Body of pancreas (tissue), 4 donors: Measurements from ENCODE around the gene USHBP1. TPM values are rescaled to one million over a fixed set of nuclear protein-coding genes. Genes with fewer than 3 reads are reported as not detected.

Experiments used
- ATAC-seq: fragments of 150-250 bp; one replicate; pipeline ENCODE4 v1.9.1; 2016
- DNase-seq, 4 donors: peaks; one replicate each; pipeline ENCODE4 v3.0.0-alpha.2; 2019
- H3K27ac ChIP-seq, 4 donors: fragments of 200-600 bp; sonication (generic); 1 replicate in 3 of 4; 2 replicates in 1 of 4; pipeline versions ENCODE4 v1.5.1 to v1.6.1; 2016 to 2019; ENCODE audit warnings: mild to moderate bottlenecking in 1 of 4, mixed read lengths in 1 of 4, moderate library complexity in 1 of 4
- H3K27me3 ChIP-seq, 2 donors: fragments of 200-600 bp; sonication (generic); one replicate each; pipeline ENCODE4 v1.6.0; 2016; ENCODE audit warnings: mild to moderate bottlenecking in 1 of 2
- H3K36me3 ChIP-seq, 2 donors: fragments of 200-600 bp; sonication (generic); replicated peaks in 1 of 2; 2 replicates each; pipeline ENCODE4 v1.5.1; 2016; ENCODE audit warnings: low read depth in 2 of 2; ENCODE audit not compliant: insufficient read depth in 1 of 2
- H3K4me1 ChIP-seq: fragments of 200-600 bp; sonication (generic); one replicate; pipeline ENCODE4 v1.6.0; 2016
- H3K4me3 ChIP-seq, 2 donors: fragments of 200-600 bp; sonication (generic); 1 replicate in 1 of 2; 2 replicates in 1 of 2; pipeline ENCODE4 v1.5.1; 2016 to 2019
- H3K9me3 ChIP-seq, 3 donors: fragments of 200-600 bp; sonication (generic); 1 replicate in 2 of 3; 2 replicates in 1 of 3; pipeline ENCODE4 v1.5.1; 2016
- CTCF ChIP-seq, 7 experiments: fragments of 450-650 bp in 4 of 7; fragments of 200-600 bp in 3 of 7; sonication (generic) in 3 of 7; IDR thresholded peaks; one replicate each; pipeline ENCODE4 v1.5.1; 2016 to 2019; ENCODE audit warnings: antibody characterized with exemption in 7 of 7
- POLR2A ChIP-seq, 3 donors: fragments of 450-650 bp; IDR thresholded peaks; one replicate each; pipeline ENCODE4 v1.6.1; 2016; ENCODE audit warnings: antibody characterized with exemption in 3 of 3, mild to moderate bottlenecking in 2 of 3
- WGBS, 2 donors: methylation state at CpG; one replicate each; pipeline ENCODE4 v1.1.5; 2017; 5-methylcytosine and 5-hydroxymethylcytosine counted together
- intact Hi-C: fragments of 100-400 bp; cut with DNase I; formaldehyde crosslinking; loops from one replicate; pipeline ENCODE4 v1.15.1; 2023
- total RNA-seq, 2 donors: library from RNA; depleted of rRNA; stranded (reverse); fragments of >200 nt; gene quantifications; one replicate each; pipeline ENCODE4 v1.1.0, GENCODE V29; 2016

The USHBP1 gene
- total RNA-seq, 2 donors from 2014 or later, result 9.2 to 10.4 TPM

GRCh38 chr19:17236811-17237543 is 27.6 kb downstream of the USHBP1 start:
- Histone ChIP-seq H3K4me1 (peaks cover 62% of the 10 kb centered on the region), H3K27ac (peak overlapping the region in 3 of 4 donors; percentile 51 to 68 (median 56)), H3K36me3 (peaks cover 3 to 5% of the 10 kb centered on the region in 2 donors), H3K9me3 (no peaks in the 10 kb centered on the region), H3K4me3 (no peak overlapping the region), H3K27me3 (no peaks in the 10 kb centered on the region)
- intact Hi-C loops, result no loop called here
- WGBS, 2 donors, result 73 to 82% methylated on average over 18 of the region's 18 CpGs
- no peak for ATAC-seq
- TF ChIP-seq POLR2A (IDR thresholded peaks at IDR 0.05) (no peak), CTCF (IDR thresholded peaks at IDR 0.05) (no peak)
- no peak for DNase-seq

- Histone ChIP-seq H3K4me3 (no peak overlapping the region), H3K27me3 (no peaks in the 10 kb centered on the region), H3K36me3 (peaks cover 3 to 5% of the 10 kb centered on the region in 2 donors), H3K9me3 (no peaks in the 10 kb centered on the region), H3K27ac (peak overlapping the region; percentile 34 to 82 (median 67)), H3K4me1 (peaks cover 54% of the 10 kb centered on the region)
- intact Hi-C loops, result no loop called here
- 19 to 32% methylated on average over 8 to 9 of the region's 27 CpGs for WGBS, 2 donors
- ATAC-seq (no peak), DNase-seq (peak in 1 of 4 donors; percentile 48)
- TF ChIP-seq POLR2A (IDR thresholded peaks at IDR 0.05), result no peak
- TF ChIP-seq CTCF (IDR thresholded peaks at IDR 0.05), result no peak
Observed at GRCh38 chr19:17235971-17236777, 28.4 kb downstream of the USHBP1 start.

GRCh38 chr19:17235300-17235970 is 29.1 kb downstream of the USHBP1 start:
- Histone ChIP-seq H3K9me3 (no peaks in the 10 kb centered on the region), H3K4me1 (peaks cover 47% of the 10 kb centered on the region), H3K36me3 (peaks cover 3 to 5% of the 10 kb centered on the region in 2 donors), H3K27me3 (no peaks in the 10 kb centered on the region), H3K27ac (peak overlapping the region; percentile 42 to 82 (median 67)), H3K4me3 (no peak overlapping the region)
- TF ChIP-seq CTCF (IDR thresholded peaks at IDR 0.05) (peak in 6 of 7 experiments; percentile 15 to 63 (median 26)), POLR2A (IDR thresholded peaks at IDR 0.05) (no peak)
- WGBS, 2 donors, result 10 to 16% methylated on average over 27 to 66 of the region's 80 CpGs
- intact Hi-C loops, result no loop called here
- ATAC-seq, result peak; percentile 78
- peak; percentile 63 to 75 (median 72) for DNase-seq

- no peaks in the 10 kb centered on the region for H3K9me3 ChIP-seq
- DNase-seq (peak; percentile 50 to 67 (median 54)), ATAC-seq (peak; percentile 58)
- intact Hi-C loops, result no loop called here
- H3K4me3 ChIP-seq, result no peak overlapping the region
- peak overlapping the region; percentile 42 to 82 (median 67) for H3K27ac ChIP-seq
- 43 to 60% methylated on average over 8 to 11 of the region's 11 CpGs for WGBS, 2 donors
- H3K27me3 ChIP-seq, result no peaks in the 10 kb centered on the region
- TF ChIP-seq POLR2A (IDR thresholded peaks at IDR 0.05), result no peak
- no peak for TF ChIP-seq CTCF (IDR thresholded peaks at IDR 0.05)
- peaks cover 42% of the 10 kb centered on the region for H3K4me1 ChIP-seq
- peaks cover 3 to 5% of the 10 kb centered on the region in 2 donors for H3K36me3 ChIP-seq
Observed at GRCh38 chr19:17234911-17235299, 29.6 kb downstream of the USHBP1 start.
